Mucosa of descending colon (tissue), 3 donors: Measurements from ENCODE around the gene MUC2. TPM values are rescaled to one million over a fixed set of nuclear protein-coding genes. Genes with fewer than 3 reads are reported as not detected.

ENCODE experiments used
- ATAC-seq: fragments of 200-7000 bp; cut with Tn5 transposase; one replicate; pipeline ENCODE4 v1.9.1; 2020; ENCODE audit warnings: mild to moderate bottlenecking, moderate library complexity
- DNase-seq, 3 donors: peaks; one replicate each; pipeline ENCODE4 v3.0.0-alpha.2; 2020
- H3K36me3 ChIP-seq: fragments of 200-600 bp; one replicate; pipeline ENCODE4 v1.8.0; 2021; ENCODE audit warnings: low read depth, mild to moderate bottlenecking
- H3K4me1 ChIP-seq: fragments of 200-600 bp; one replicate; pipeline ENCODE4 v1.8.0; 2021; ENCODE audit warnings: low read depth, mild to moderate bottlenecking
- H3K4me3 ChIP-seq: fragments of 200-600 bp; one replicate; pipeline ENCODE4 v1.8.0; 2021; ENCODE audit warnings: mild to moderate bottlenecking
- H3K9me3 ChIP-seq: fragments of 200-600 bp; one replicate; pipeline ENCODE4 v1.8.0; 2021; ENCODE audit warnings: mild to moderate bottlenecking
- CTCF ChIP-seq: fragments of 200-600 bp; IDR thresholded peaks from one replicate; pipeline ENCODE4 v1.8.0; 2022; ENCODE audit warnings: antibody characterized with exemption, mild to moderate bottlenecking
- intact Hi-C, 2 donors: fragments of 100-400 bp; cut with DNase I in 1 of 2; cut with micrococcal nuclease in 1 of 2; formaldehyde crosslinking; loops; one replicate each; pipeline versions ENCODE4 v1.11.0 to v1.11.1; 2022; cut with DNase I, micrococcal nuclease
- total RNA-seq, 3 donors: library from RNA; stranded (reverse); fragmentation: NEBNext Ultra II Directional in 2 of 3; extraction: Animal tissue kit (Norgen Biotek cat#: 25700) in 2 of 3; gene quantifications; one replicate each; pipeline versions ENCODE4 v1.2.1 to v1.2.4, GENCODE V29; 2021 to 2023
- donor health status: DM: no; HTN: no; CAD: no; lungs with moderate emphysema.
- donor health status: DM: no; HTN: no; CAD: no.
- donor health status: DM: no; HTN: yes; CAD: no.

Gene MUC2
- total RNA-seq, 3 donors from 2014 or later: 379 to 1,246 (median 1,109) TPM

- intact Hi-C loops: no loop called here
- no peaks in the 10 kb centered on the region for H3K9me3 ChIP-seq
- ATAC-seq (no peak), DNase-seq (no peak)
- TF ChIP-seq CTCF: no peak
- H3K4me1 ChIP-seq: no peaks in the 10 kb centered on the region
- no peak overlapping the region for H3K4me3 ChIP-seq
- no peaks in the 10 kb centered on the region for H3K36me3 ChIP-seq
Observed at GRCh38 chr11:1034456-1035295, 40.0 kb upstream of the MUC2 start.

- Histone ChIP-seq H3K4me1 (no peaks in the 10 kb centered on the region), H3K36me3 (no peaks in the 10 kb centered on the region), H3K4me3 (no peak overlapping the region), H3K9me3 (no peaks in the 10 kb centered on the region)
- no peak for DNase-seq
- intact Hi-C loops: no loop called here
- ATAC-seq: no peak
- TF ChIP-seq CTCF: no peak
Observed at GRCh38 chr11:1035577-1036283, 38.9 kb upstream of the MUC2 start.

GRCh38 chr11:1036303-1036923 is 38.3 kb upstream of the MUC2 start, which contains the start of gene MUC6:
MUC6 (minus strand) TSS chr11:1036718; CDS start chr11:1036655, 63 bp downstream.
- peak; percentile 28 for ATAC-seq
- no peaks in the 10 kb centered on the region for H3K4me1 ChIP-seq
- DNase-seq: no peak
- no peaks in the 10 kb centered on the region for H3K36me3 ChIP-seq
- H3K4me3 ChIP-seq: no peak within 1 kb of the TSS
- intact Hi-C loops: no loop called here
- TF ChIP-seq CTCF: no peak
- no peaks in the 10 kb centered on the region for H3K9me3 ChIP-seq

- intact Hi-C loops: no loop called here
- Histone ChIP-seq H3K9me3 (no peaks in the 10 kb centered on the region), H3K36me3 (no peaks in the 10 kb centered on the region), H3K4me1 (no peaks in the 10 kb centered on the region), H3K4me3 (no peak overlapping the region)
- DNase-seq (no peak), ATAC-seq (no peak)
- TF ChIP-seq CTCF: no peak
Observed at GRCh38 chr11:1036931-1037330, 37.7 kb upstream of the MUC2 start.

GRCh38 chr11:1037506-1038055 is 37.1 kb upstream of the MUC2 start:
- ATAC-seq: no peak
- no peaks in the 10 kb centered on the region for H3K36me3 ChIP-seq
- no peaks in the 10 kb centered on the region for H3K4me1 ChIP-seq
- H3K9me3 ChIP-seq: no peaks in the 10 kb centered on the region
- TF ChIP-seq CTCF: no peak
- no peak overlapping the region for H3K4me3 ChIP-seq
- DNase-seq: no peak
- intact Hi-C loops: no loop called here
